GM12892 (cell line): ENCODE results near the gene CFAP298.
"Not testable (repeated sequence)": the region's sequence is repeated elsewhere in the genome, so short reads cannot be mapped to it uniquely, and the experiment has no call there.

Experiments
- DNase-seq: peaks from one replicate; pipeline ENCODE4 v3.0.0; 2011; ENCODE audit not compliant: insufficient read length
- FAIRE-seq: peaks from 2 replicates; lab custom pipeline; 2011; peaks lifted over from hg19 to GRCh38; lab: Jason Lieb, UNC
- POLR2A ChIP-seq: IDR thresholded peaks from 2 replicates; pipeline ENCODE4 v1.6.1; 2011; ENCODE audit warnings: low read depth, low read length, control low read depth
- POLR2AphosphoS5 ChIP-seq: IDR thresholded peaks from 2 replicates; pipeline ENCODE4 v1.6.1; 2011; ENCODE audit warnings: low read depth, low read length, control low read depth
- TAF1 ChIP-seq: IDR thresholded peaks from 2 replicates; pipeline ENCODE4 v1.6.1; 2011; ENCODE audit warnings: low read depth, mild to moderate bottlenecking, control low read depth, low read length, borderline replicate concordance

CFAP298 gene

DNA sequence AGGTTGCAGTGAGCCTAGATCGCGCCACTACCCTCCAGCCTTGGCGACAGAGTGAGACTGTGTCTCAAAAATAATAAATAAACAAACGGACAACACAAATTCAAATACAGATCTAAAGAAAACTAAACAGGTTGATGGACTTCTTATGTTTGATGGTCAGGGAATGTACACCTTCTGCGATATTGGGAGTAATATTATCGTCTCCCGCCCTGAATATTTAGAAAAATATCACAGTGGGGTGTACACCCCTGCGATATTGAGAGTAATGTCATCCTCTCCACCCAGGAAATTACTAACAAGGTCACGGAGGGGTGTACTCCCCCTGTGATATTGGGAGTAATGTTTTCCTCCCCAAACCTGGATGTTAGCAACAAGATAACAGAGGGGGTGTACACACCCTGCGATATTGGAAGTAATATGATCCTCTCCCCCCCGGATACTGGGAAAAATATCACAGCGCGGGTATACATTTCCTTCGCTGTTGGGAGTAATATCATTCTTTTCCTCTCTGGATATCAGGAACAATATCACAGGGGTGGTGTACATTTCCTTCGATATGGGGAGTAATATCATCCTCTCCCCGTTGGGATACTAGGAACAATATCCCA lies 1.4 kb upstream of the CFAP298 start:
- FAIRE-seq: no peak
- DNase-seq: no peak
- TF ChIP-seq POLR2AphosphoS5: no peak
- TF ChIP-seq POLR2A: no peak
- no peak for TF ChIP-seq TAF1

GRCh38 chr21:32612999-32613337 lies 791 bp upstream of the CFAP298 start:
- DNase-seq (no peak), FAIRE-seq (no peak)
- no peak for TF ChIP-seq POLR2A
- no peak for TF ChIP-seq POLR2AphosphoS5
- no peak for TF ChIP-seq TAF1

DNA sequence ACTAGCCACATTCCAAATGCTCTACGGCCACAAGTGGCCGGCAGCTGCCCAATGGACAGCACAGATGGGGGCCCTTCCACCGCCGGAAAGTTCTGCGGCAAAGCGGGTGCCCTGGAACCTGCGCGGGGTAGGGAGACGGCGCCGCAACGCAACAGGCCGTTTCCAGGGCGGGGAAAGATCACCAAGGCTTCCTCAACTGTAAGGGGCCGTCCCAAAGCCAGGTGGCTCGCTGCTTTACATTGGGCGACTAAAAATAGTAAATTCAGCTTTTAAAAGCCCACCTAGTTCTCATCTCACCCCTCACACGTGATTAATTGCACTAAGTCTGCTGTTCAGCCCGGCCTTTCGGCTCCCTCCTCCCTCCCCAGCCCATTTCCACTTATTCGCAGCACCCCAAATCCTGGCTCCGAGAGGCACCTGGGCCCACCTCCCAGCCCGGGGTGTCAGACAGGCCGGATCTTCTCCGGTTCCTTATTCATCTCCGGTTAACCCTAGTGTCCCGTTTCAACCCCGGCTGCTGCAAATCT lies 643 bp downstream of the CFAP298 start:
- no peak for TF ChIP-seq POLR2AphosphoS5
- TF ChIP-seq POLR2A: no peak
- TF ChIP-seq TAF1: no peak
- FAIRE-seq: peak; percentile 50
- peak; percentile 47 for DNase-seq

- not testable (repeated sequence) for FAIRE-seq, DNase-seq
Observed at GRCh38 chr21:32610940-32611339, 1.2 kb downstream of the CFAP298 start.

GRCh38 chr21:32608851-32609250 lies 3.3 kb downstream of the CFAP298 start:
- FAIRE-seq: no peak

DNA sequence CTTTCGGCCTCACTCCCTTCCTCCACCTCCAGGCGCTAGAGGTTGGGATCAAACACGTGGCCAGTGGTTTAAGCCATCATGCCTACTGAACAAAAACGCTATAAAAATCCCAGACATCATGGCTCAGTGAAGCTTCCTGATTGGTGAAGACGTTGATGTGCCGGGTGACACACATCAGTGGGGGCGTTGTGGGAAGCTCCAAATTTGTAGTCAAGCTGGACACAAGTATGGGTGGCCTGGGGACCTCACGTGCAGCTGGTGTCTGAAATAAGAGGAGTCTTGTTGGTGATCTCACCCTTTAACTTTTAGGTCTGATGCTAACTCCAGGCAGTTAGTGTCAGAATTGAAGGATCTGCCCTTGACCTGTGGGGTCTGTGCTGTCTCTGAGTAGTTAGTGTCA lies 6.7 kb downstream of the CFAP298 start:
- no peak for DNase-seq
- TF ChIP-seq POLR2AphosphoS5 (no peak), TAF1 (no peak), POLR2A (no peak)
- FAIRE-seq: no peak

More at GRCh38 chr21:32608851-32609250, 3.3 kb downstream of the CFAP298 start:
- DNase-seq: no peak
- TF ChIP-seq TAF1 (no peak), POLR2A (no peak), POLR2AphosphoS5 (no peak)

DNA sequence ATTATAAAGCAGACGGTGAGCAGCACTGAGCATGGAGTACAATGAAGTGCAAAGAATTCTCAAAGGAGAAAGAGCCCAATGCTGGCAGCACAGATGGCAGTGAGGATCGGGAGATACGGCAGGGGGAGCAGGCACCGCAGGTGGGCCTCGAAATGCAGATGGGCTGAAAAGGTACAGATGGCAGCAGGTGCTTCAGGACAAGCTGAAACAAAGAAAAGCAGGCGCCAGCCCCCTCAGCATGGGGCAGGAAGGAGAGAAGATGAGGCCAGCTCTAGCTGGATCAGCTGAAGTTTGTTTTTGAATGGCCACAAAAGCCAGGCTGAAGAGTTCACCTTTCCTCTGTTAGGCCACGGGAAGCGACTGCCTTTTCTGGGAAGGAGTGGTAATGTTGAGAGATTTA lies 7.7 kb downstream of the CFAP298 start:
- TF ChIP-seq POLR2AphosphoS5: no peak
- no peak for TF ChIP-seq TAF1
- no peak for TF ChIP-seq POLR2A
- no peak for FAIRE-seq
- no peak for DNase-seq

- no peak for DNase-seq
- no peak for FAIRE-seq
- TF ChIP-seq POLR2AphosphoS5: no peak
- TF ChIP-seq TAF1: no peak
- TF ChIP-seq POLR2A: no peak
Observed at GRCh38 chr21:32603131-32603530, 9.0 kb downstream of the CFAP298 start.

GRCh38 chr21:32602099-32602498 lies 10.1 kb downstream of the CFAP298 start:
- no peak for DNase-seq
- no peak for FAIRE-seq
- TF ChIP-seq TAF1: no peak
- no peak for TF ChIP-seq POLR2A
- TF ChIP-seq POLR2AphosphoS5: no peak

DNA sequence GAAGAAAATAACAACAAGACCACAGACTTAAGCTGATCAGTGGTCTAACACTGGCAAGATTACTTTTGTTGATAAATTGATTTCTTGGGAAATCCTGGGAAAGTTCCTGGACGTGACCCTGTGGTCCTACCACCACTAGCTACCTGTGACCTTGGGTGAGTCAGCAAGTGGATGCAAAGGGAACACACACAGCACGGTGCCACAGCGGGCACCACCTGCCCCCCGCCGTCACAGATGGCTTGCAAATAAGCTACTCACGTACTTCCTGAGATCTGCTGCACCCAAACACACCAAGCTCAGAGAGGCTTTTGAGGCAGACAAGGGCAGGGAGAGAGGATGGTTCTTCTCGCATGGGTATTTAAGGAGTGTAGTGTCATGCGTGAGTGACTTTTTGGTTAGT lies 12.7 kb downstream of the CFAP298 start:
- FAIRE-seq (no peak), DNase-seq (no peak)
- TF ChIP-seq TAF1 (no peak), POLR2A (no peak), POLR2AphosphoS5 (no peak)

GRCh38 chr21:32599091-32599490 lies 13.1 kb downstream of the CFAP298 start:
- TF ChIP-seq TAF1: no peak
- TF ChIP-seq POLR2A: no peak
- no peak for TF ChIP-seq POLR2AphosphoS5
- no peak for FAIRE-seq
- DNase-seq: no peak

DNA sequence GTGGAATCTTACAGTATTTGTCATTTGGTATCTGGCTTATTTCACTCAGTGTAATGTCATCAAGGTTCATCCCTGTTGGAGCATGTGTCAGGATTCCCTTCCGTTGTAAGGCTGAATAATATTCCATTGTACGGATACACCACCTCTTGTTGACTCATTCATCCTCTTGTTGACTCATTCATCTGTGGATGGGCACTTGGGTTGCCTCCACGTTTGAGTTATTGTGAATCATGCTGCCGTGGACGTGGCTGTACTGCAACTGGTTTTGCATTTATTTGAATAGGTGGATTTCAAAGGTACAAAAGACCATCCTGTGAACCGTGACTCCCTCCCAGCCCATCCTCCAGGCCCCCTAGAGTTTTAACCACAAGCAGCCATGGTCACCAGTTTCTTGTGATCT lies 15.0 kb downstream of the CFAP298 start:
- TF ChIP-seq TAF1: no peak
- TF ChIP-seq POLR2A: no peak
- TF ChIP-seq POLR2AphosphoS5: no peak
- no peak for DNase-seq
- no peak for FAIRE-seq

DNA sequence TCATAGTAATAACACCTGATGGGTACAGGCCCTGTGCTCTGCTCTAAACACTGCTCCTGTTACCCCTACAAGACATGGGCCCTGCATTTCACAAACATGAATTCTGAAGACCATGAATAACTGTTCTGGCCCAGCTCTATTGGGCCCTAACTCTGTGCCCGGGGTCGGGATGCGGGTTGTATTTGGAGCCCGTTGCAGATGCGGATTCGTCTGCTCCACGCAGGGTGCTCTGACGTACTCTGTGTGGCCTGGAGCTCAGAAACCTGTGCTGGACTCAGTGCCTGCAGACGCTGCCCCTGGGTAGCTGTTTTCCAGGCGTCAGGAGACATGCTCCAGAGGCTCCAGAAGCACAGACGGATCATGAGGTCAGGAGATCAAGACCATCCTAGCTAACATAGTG lies 16.7 kb downstream of the CFAP298 start:
- DNase-seq (no peak), FAIRE-seq (no peak)
- TF ChIP-seq TAF1 (no peak), POLR2A (no peak), POLR2AphosphoS5 (no peak)
